Measurements from ENCODE around the gene PLLP.

GRCh38 chr16:57224651-57225335 is 59.7 kb downstream of the PLLP start:
- no peak for TF ChIP-seq CTCF (IDR thresholded peaks at IDR 0.05)
- no peak for TF ChIP-seq POLR2A (IDR thresholded peaks at IDR 0.05)

All from esophagus squamous epithelium (tissue), 4 donors.